Central memory CD4-positive, alpha-beta T cell (primary cell): ENCODE measurements around the gene DMD.

ENCODE experiments used
- DNase-seq: peaks from one replicate; pipeline ENCODE4 v3.0.0; 2022

DMD gene

GRCh38 chrX:31136144-31136611 lies 2075.2 kb downstream of the DMD start:
- no peak for DNase-seq

GRCh38 chrX:31132821-31133241 lies 2078.5 kb downstream of the DMD start:
- DNase-seq: no peak

DNA sequence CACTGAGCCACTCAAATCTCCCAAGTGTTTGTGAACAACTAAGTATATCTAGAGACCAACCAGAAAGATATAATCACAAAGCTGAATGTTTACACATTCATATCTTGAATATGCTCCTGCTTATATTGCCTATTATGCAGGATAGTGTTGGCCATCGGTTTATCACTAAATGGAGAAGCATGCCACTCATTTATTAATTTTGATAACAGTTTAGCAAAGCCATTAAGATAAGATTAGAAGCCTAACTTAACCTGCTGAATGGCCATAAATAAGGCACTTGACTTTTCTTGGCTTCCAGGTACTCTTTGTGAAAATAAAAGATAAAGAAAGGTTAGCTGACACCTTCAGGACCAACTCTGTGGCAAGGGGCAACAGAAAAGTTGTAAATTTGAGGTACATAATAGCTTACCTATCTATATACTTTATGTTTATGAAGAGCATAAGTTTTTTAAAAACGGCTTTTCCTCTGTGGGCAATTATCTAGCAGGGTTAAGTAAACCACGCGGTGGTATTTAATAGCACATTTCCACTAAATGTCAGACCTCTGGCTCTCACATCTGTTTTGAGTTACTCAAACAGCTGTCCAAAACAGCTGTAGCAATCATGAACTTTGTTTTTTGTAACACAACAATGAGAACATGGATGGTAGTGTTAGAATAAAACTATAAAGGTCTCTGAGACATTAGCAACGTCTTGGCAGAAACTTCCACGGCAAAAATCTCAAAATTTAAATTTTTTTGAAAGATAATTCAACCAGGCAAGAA lies 2080.7 kb downstream of the DMD start:
- no peak for DNase-seq

DNA sequence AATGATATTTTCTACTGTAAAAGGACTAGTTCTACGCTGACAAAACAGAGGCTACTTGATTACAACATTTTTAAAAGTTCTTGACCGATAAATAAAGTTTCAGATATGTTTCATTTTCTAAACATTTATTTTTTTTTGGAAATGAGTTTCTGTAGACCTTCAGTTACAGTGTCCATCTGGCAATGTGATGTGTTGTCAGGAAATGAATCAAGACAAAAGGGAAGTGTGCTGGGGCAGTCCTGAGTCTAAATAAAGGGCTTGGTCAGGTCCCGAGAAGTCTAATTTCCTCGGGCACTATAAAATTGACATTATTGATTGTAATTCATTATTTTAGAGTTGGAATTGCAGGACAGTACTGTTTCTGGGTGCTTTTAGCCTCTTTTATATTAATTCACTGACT lies 2082.5 kb downstream of the DMD start:
- DNase-seq: no peak

- no peak for DNase-seq
Observed at GRCh38 chrX:31127716-31128115, 2083.6 kb downstream of the DMD start.

GRCh38 chrX:31126205-31126604 lies 2085.1 kb downstream of the DMD start:
- no peak for DNase-seq

DNA sequence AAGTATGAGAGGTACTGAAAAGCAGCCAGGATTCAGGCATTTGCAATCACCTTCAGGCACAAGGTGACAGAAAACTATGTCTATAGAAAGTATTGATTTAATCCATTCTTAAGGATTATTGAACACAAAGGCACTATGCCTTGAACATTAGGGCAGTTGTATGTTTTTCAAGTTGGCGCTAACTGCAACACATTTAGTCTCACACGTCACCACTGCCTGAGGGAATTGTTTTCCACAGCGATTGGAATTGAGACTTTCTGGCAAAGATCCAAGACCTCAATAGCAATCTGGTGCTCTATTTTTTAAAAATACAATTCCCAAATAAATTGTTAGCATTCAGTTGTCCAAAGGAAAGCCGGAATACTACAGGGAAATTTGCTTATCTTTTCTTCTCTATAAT lies 2086.8 kb downstream of the DMD start:
- DNase-seq: no peak

GRCh38 chrX:31123335-31123734 lies 2088.0 kb downstream of the DMD start:
- DNase-seq: no peak

- DNase-seq: no peak
Observed at GRCh38 chrX:31117266-31117665, 2094.1 kb downstream of the DMD start.

- DNase-seq: no peak
Observed at GRCh38 chrX:31115398-31115797, 2096.0 kb downstream of the DMD start.

DNA sequence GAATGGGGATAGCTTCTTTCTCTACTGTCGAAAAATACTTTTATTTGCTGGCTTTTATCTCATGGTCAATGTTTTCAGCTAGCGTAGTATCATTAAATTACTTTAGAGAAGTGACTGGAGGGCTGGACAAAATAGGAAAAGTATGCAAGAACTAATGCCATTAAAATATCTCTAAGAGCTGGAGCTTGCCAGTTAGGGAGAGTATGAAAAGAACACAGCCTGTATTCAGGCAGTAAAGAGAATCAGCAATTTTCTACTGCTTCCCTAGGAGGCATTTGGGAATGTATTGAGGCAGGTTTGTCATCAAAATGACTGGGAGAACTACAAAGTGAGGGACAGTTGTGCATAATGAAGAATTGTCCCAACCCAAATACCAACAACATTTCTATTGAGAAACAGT lies 2096.5 kb downstream of the DMD start:
- no peak for DNase-seq

DNA sequence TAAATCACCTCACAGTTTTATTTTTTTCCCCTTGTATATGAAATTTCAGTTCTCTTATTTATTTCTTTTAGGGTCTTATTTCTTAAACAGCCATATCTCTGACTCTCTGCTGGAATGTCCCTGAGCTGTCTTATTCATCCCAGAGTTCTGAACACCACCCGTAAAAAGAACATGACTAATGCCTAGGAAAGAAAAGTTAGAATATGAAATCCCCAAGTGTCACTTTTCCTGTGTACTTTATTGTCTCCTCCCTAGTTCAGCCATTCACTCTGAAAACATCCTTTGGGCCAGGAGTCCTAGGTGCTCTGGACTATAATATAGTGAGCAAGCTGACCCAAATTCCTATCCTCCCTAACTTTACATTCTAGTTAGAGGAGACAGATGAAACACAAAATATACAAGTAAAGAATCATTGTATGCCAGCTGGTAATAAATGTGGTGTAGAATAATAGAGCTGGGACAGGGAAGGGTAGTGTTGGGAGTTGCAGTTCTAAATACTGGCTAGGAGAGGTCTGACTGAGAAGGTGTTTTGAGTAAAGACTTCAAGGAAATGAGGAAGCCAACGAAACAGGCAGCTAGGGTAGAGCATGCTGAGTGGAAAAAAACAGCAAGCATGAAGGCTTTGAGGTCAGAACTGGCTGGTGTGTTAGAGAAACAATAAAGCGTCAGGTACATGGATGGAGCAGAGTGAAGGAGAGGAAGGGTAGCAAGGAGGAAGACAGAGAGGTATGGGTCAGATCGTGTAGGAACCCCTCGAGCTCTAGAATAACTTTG lies 2098.9 kb downstream of the DMD start:
- DNase-seq: no peak

- no peak for DNase-seq
Observed at GRCh38 chrX:31110657-31111056, 2100.7 kb downstream of the DMD start.

DNA sequence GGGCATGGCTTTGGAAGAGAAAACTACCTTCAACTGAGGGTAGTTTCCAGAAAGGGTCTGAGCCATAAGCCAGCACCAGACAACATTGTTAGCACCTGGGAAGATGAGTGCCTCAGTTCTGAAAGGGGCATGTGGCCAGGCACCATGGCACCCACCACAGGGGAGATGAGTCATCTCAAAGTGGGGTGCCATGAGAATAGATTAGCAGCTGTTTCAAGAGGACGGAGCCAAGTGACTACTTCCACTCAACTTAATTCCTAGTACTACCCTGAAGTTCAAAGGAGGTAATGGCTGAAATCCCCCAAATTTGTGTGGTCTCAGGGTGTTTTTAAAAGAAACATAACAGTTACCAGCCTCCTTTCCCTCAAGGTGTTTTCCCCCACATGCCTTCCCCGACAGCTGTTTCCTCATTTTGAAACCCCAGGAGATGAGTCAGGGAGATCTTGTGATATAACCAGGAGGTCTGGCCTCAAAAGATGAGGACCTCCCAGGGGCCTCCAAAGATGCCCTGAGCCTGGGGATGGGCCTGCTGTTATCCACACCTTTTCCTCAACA lies 2111.7 kb downstream of the DMD start:
- DNase-seq: no peak

- no peak for DNase-seq
Observed at GRCh38 chrX:31098079-31098478, 2113.3 kb downstream of the DMD start.

GRCh38 chrX:31093639-31093975 lies 2117.7 kb downstream of the DMD start:
- no peak for DNase-seq

DNA sequence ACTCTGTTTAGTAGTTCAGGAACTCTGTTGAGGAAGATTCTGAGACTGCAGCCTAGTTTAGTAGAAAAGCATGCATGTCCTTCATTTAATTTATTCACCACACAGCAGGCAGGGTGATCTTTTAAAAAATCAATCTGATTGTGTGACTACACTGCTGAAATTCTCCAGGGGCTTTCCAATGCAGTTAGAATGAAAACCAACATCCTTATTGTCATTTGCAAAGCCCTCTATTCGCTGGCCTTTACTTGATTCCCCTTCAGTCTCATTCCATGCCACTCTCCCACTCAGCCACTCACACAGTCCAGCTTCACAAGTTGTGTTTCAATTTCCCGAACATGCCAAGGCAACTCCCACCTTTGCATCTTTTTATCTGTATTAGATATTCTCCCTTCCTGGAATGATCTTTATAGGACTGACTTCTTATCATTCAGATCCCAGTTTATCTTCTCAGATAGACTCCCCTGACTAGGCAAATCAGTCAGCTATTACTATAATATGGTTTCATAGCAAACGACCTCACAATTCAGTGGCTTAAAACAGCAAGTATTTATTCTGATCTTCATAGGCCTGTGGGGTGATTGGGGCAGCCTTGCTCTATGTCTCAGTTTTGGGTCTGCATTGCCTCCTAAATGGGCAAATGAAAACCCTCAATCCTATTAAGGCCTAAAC lies 2118.2 kb downstream of the DMD start:
- no peak for DNase-seq

DNA sequence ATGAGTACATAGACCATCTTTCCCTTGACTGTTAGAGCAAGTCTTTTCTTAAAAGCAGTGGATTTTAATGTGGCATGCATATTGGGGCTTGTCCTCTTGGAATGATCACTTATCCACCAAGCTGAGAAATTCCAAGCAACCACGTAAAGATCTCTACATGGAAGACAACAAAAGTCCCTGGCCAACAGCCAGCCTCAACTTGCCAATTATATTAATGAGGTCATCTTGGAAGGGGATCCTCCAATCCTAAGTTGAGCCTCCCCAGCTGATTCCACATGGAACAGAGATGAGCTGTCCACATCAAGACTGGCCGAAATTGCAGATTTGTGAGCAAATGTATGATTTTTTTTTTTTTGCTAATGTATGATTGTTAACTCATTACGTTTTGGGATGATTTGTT lies 2118.9 kb downstream of the DMD start:
- no peak for DNase-seq

- no peak for DNase-seq
Observed at GRCh38 chrX:31091819-31092218, 2119.5 kb downstream of the DMD start.

- no peak for DNase-seq
Observed at GRCh38 chrX:31074522-31074921, 2136.8 kb downstream of the DMD start.

- no peak for DNase-seq
Observed at GRCh38 chrX:31071725-31072124, 2139.6 kb downstream of the DMD start, which contains the start of gene FTHL17. Gene FTHL17, minus strand, starts transcription at chrX:31072041. Its CDS starts 88 bp downstream, at chrX:31071953.

DNA sequence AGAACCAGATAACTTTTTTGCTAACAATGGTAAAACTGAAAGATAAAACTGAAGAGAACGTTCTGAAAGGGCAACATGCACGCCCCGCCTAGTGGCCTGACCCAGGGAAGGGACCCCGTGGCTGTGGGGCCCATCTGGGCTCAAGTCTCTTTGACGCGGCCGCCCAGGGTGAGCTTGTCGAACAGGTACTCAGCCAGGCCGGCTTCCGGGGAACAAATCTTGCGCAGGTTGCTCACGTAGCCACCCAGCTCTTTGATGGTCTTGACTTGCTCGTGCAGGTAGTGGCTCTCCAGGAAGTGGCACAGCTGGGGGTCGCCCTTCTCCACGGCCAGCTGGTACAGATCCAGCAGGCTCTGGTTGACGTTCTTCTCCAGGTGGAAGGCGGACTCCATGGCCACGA lies 2140.1 kb downstream of the DMD start:
- DNase-seq: no peak

- no peak for DNase-seq
Observed at GRCh38 chrX:31070057-31070468, 2141.3 kb downstream of the DMD start.
